ENCODE data around the gene MGME1. TPM values are rescaled to one million over a fixed set of nuclear protein-coding genes. Genes with fewer than 3 reads are reported as not detected.

MGME1 gene
- total and polyA plus RNA-seq, 2 of the 13 experiments (the other 11 are each of a cell fraction or from before 2014, with no cell fraction given) = 36.7 to 66.6 TPM

DNA sequence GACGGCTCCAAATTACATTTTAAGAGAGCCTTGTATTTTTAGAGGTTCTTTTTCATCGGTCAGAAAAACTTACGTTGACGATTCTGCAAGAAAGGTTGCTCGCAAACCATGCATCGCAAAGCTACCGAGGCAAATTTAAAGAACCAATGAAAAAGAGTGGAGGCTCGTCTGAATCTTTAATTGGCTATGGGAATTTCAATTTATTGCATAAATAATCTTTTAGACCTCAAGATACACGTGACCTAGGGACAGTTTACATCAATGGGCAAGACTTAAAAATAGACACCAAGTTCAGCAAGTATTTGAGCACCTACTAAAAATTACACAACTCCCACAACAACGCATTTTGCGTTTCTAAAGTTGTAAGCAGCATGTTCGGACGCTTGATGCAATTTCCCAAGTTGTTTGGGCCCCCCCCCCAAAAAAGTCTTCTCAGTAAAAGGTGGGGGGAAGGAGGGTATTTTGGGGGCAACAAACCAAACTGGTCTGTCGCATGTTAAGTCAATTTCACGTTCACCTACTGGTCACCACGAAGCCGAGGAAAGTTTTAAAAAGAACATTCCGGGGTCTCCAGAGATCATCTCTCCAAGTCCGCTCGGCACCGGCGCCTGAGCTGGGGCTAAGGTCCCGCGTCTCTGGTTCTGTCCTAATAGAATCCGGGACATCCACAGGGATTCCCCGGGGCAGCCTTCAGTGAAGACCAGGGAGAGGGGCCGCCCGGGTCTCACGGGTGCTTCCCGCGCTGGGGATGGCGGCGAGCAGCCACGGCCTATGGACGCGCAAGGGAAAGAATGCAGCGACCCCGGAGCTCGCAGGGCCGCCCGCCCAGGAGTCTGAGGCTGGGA lies 1.1 kb upstream of the MGME1 start (continued):
- TF ChIP-seq, protein P1, sequence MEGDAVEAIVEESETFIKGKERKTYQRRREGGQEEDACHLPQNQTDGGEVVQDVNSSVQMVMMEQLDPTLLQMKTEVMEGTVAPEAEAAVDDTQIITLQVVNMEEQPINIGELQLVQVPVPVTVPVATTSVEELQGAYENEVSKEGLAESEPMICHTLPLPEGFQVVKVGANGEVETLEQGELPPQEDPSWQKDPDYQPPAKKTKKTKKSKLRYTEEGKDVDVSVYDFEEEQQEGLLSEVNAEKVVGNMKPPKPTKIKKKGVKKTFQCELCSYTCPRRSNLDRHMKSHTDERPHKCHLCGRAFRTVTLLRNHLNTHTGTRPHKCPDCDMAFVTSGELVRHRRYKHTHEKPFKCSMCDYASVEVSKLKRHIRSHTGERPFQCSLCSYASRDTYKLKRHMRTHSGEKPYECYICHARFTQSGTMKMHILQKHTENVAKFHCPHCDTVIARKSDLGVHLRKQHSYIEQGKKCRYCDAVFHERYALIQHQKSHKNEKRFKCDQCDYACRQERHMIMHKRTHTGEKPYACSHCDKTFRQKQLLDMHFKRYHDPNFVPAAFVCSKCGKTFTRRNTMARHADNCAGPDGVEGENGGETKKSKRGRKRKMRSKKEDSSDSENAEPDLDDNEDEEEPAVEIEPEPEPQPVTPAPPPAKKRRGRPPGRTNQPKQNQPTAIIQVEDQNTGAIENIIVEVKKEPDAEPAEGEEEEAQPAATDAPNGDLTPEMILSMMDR (CRISPR knock-in tag; IDR thresholded peaks at IDR 0.05) = no peak
- TF ChIP-seq, protein P2, sequence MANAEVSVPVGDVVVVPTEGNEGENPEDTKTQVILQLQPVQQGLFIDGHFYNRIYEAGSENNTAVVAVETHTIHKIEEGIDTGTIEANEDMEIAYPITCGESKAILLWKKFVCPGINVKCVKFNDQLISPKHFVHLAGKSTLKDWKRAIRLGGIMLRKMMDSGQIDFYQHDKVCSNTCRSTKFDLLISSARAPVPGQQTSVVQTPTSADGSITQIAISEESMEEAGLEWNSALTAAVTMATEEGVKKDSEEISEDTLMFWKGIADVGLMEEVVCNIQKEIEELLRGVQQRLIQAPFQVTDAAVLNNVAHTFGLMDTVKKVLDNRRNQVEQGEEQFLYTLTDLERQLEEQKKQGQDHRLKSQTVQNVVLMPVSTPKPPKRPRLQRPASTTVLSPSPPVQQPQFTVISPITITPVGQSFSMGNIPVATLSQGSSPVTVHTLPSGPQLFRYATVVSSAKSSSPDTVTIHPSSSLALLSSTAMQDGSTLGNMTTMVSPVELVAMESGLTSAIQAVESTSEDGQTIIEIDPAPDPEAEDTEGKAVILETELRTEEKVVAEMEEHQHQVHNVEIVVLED (CRISPR knock-in tag; IDR thresholded peaks at IDR 0.05; ENCODE audit: borderline replicate concordance) = no peak
- TF ChIP-seq ATF1 (CRISPR knock-in tag; IDR thresholded peaks at IDR 0.05) (no peak), ZNF773 (CRISPR knock-in tag; IDR thresholded peaks at IDR 0.05; ENCODE audit: borderline replicate concordance) (no peak), MIXL1 (CRISPR knock-in tag; IDR thresholded peaks at IDR 0.05) (0 out of 2 replicates have a peak, but pooled peaks have one; percentile 18), RELA (CRISPR knock-in tag; IDR thresholded peaks at IDR 0.05) (0 out of 2 replicates have a peak, but pooled peaks have one; percentile 6), SNAPC2 (CRISPR knock-in tag; IDR thresholded peaks at IDR 0.05) (no peak), PHB2 (IDR thresholded peaks at IDR 0.05; ENCODE audit: partially characterized antibody) (no peak), CENPX (CRISPR knock-in tag; IDR thresholded peaks at IDR 0.05) (no peak), ZSCAN31 (CRISPR knock-in tag; IDR thresholded peaks at IDR 0.05; ENCODE audit: low read depth) (no peak), LCORL (IDR thresholded peaks at IDR 0.05) (no peak), LCORL (CRISPR knock-in tag; IDR thresholded peaks at IDR 0.05) (peak; percentile 42; the same call in 1 of the 2 replicates), ZNF354B (CRISPR knock-in tag; IDR thresholded peaks at IDR 0.05) (no peak; the same call in 1 of the 2 replicates), ZNF333 (CRISPR knock-in tag; IDR thresholded peaks at IDR 0.05; ENCODE audit: borderline replicate concordance) (0 out of 2 replicates have a peak, but pooled peaks have one; percentile 0), ZNF619 (CRISPR knock-in tag; IDR thresholded peaks at IDR 0.05) (no peak), ZNF124 (CRISPR knock-in tag; IDR thresholded peaks at IDR 0.05) (no peak), HNRNPLL (IDR thresholded peaks at IDR 0.05; ENCODE audit: low read depth, low read length, poor library complexity, severe bottlenecking) (no peak)
- TF ChIP-seq, protein P3, sequence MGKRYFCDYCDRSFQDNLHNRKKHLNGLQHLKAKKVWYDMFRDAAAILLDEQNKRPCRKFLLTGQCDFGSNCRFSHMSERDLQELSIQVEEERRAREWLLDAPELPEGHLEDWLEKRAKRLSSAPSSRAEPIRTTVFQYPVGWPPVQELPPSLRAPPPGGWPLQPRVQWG (CRISPR knock-in tag; IDR thresholded peaks at IDR 0.05; ENCODE audit: borderline replicate concordance, low read depth) = no peak
- TF ChIP-seq, protein P4, sequence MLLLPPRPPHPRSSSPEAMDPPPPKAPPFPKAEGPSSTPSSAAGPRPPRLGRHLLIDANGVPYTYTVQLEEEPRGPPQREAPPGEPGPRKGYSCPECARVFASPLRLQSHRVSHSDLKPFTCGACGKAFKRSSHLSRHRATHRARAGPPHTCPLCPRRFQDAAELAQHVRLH (CRISPR knock-in tag; IDR thresholded peaks at IDR 0.05; ENCODE audit: borderline replicate concordance, low read depth) = no peak
- TF ChIP-seq, protein P5, sequence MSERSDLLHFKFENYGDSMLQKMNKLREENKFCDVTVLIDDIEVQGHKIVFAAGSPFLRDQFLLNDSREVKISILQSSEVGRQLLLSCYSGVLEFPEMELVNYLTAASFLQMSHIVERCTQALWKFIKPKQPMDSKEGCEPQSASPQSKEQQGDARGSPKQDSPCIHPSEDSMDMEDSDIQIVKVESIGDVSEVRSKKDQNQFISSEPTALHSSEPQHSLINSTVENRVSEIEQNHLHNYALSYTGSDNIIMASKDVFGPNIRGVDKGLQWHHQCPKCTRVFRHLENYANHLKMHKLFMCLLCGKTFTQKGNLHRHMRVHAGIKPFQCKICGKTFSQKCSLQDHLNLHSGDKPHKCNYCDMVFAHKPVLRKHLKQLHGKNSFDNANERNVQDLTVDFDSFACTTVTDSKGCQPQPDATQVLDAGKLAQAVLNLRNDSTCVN (CRISPR knock-in tag; IDR thresholded peaks at IDR 0.05; ENCODE audit: borderline replicate concordance) = no peak
- TF ChIP-seq, protein P6, sequence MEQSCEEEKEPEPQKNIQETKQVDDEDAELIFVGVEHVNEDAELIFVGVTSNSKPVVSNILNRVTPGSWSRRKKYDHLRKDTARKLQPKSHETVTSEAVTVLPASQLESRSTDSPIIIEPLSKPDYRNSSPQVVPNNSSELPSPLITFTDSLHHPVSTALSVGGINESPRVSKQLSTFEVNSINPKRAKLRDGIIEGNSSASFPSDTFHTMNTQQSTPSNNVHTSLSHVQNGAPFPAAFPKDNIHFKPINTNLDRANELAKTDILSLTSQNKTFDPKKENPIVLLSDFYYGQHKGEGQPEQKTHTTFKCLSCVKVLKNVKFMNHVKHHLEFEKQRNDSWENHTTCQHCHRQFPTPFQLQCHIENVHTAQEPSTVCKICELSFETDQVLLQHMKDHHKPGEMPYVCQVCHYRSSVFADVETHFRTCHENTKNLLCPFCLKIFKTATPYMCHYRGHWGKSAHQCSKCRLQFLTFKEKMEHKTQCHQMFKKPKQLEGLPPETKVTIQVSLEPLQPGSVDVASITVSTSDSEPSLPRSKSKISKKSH (CRISPR knock-in tag; IDR thresholded peaks at IDR 0.05; ENCODE audit: borderline replicate concordance) = no peak

Measured in HepG2 (cell line).